ENCODE data around the gene CHN2. TPM values are rescaled to one million over a fixed set of nuclear protein-coding genes. Genes with fewer than 3 reads are reported as not detected.

The CHN2 gene
- total RNA-seq, 1 donor = 0.81 TPM

- TF ChIP-seq, protein P1, sequence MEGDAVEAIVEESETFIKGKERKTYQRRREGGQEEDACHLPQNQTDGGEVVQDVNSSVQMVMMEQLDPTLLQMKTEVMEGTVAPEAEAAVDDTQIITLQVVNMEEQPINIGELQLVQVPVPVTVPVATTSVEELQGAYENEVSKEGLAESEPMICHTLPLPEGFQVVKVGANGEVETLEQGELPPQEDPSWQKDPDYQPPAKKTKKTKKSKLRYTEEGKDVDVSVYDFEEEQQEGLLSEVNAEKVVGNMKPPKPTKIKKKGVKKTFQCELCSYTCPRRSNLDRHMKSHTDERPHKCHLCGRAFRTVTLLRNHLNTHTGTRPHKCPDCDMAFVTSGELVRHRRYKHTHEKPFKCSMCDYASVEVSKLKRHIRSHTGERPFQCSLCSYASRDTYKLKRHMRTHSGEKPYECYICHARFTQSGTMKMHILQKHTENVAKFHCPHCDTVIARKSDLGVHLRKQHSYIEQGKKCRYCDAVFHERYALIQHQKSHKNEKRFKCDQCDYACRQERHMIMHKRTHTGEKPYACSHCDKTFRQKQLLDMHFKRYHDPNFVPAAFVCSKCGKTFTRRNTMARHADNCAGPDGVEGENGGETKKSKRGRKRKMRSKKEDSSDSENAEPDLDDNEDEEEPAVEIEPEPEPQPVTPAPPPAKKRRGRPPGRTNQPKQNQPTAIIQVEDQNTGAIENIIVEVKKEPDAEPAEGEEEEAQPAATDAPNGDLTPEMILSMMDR (IDR thresholded peaks at IDR 0.05; ENCODE audit: insufficient read depth, low read length) = no peak
- DNase-seq (ENCODE audit: low read depth) = no peak
- H3K4me3 ChIP-seq (ENCODE audit: low read depth, low read length) = no peak overlapping the region
These were observed 98.5 kb downstream of the CHN2 start for GRCh38 chr7:29292886-29293658.

- TF ChIP-seq, protein P1 (IDR thresholded peaks at IDR 0.05; ENCODE audit: insufficient read depth, low read length) = no peak
- no peak for DNase-seq (ENCODE audit: low read depth)
- no peak overlapping the region for H3K4me3 ChIP-seq (ENCODE audit: low read depth, low read length)
These were observed 101.8 kb downstream of the CHN2 start for GRCh38 chr7:29296421-29296820.

GRCh38 chr7:29297194-29297890 is 102.8 kb downstream of the CHN2 start:
- DNase-seq (ENCODE audit: low read depth) = no peak
- TF ChIP-seq, protein P1 (IDR thresholded peaks at IDR 0.05; ENCODE audit: insufficient read depth, low read length) = no peak
- H3K4me3 ChIP-seq (ENCODE audit: low read depth, low read length) = no peak overlapping the region

- DNase-seq (ENCODE audit: low read depth) = no peak
- no peak overlapping the region for H3K4me3 ChIP-seq (ENCODE audit: low read depth, low read length)
- TF ChIP-seq, protein P1 (IDR thresholded peaks at IDR 0.05; ENCODE audit: insufficient read depth, low read length) = no peak
These were observed 104.5 kb downstream of the CHN2 start for GRCh38 chr7:29299086-29299485.

- no peak overlapping the region for H3K4me3 ChIP-seq (ENCODE audit: low read depth, low read length)
- TF ChIP-seq, protein P1 (IDR thresholded peaks at IDR 0.05; ENCODE audit: insufficient read depth, low read length) = no peak
- DNase-seq (ENCODE audit: low read depth) = peak; percentile 82
These were observed 105.5 kb downstream of the CHN2 start for GRCh38 chr7:29300026-29300480.

GRCh38 chr7:29300649-29301048 is 106.1 kb downstream of the CHN2 start:
- peak; percentile 39 for DNase-seq (ENCODE audit: low read depth)
- TF ChIP-seq, protein P1 (IDR thresholded peaks at IDR 0.05; ENCODE audit: insufficient read depth, low read length) = no peak
- no peak overlapping the region for H3K4me3 ChIP-seq (ENCODE audit: low read depth, low read length)
